ENCODE measurements around the gene AGBL3. TPM values are rescaled to one million over a fixed set of nuclear protein-coding genes. Genes with fewer than 3 reads are reported as not detected.

The AGBL3 gene
- total and polyA plus RNA-seq, 2 of the 8 experiments (the other 6 are each of a cell fraction or from before 2014, with no cell fraction given): 1.1 to 1.9 TPM

GRCh38 chr7:134986363-134987251 lies at the start of gene AGBL3 (continued):
- 0 out of 2 replicates have a peak, but pooled peaks have one; percentile 11 for TF ChIP-seq KDM1A (IDR thresholded peaks at IDR 0.05; ENCODE audit: borderline replicate concordance, low read length)
- TF ChIP-seq TBP (IDR thresholded peaks at IDR 0.05; ENCODE audit: low read depth, low read length): peak; percentile 54; the same call in 1 of the 2 replicates
- TF ChIP-seq EGR1 (IDR thresholded peaks at IDR 0.05; ENCODE audit: borderline replicate concordance, low read depth, low read length): no peak
- peak; percentile 2; the same call in 1 of the 2 replicates for TF ChIP-seq BACH1 (IDR thresholded peaks at IDR 0.05; ENCODE audit: low read length)
- TF ChIP-seq NANOG (IDR thresholded peaks at IDR 0.05; ENCODE audit: insufficient read depth, low read depth, low read length, poor library complexity, severe bottlenecking): no peak
- TF ChIP-seq RNF2 (IDR thresholded peaks at IDR 0.05; ENCODE audit: borderline replicate concordance, low read depth, low read length, missing control alignments, poor library complexity, severe bottlenecking): no peak
- TF ChIP-seq EP300 (IDR thresholded peaks at IDR 0.05; ENCODE audit: borderline replicate concordance in 1 of 2, low read depth in 2 of 2, low read length in 2 of 2): no peak; a peak in 1 of 3 replicates
- TF ChIP-seq PHF8 (conservative IDR thresholded peaks at IDR 0.05; ENCODE audit: low read depth, low read length): peak; percentile 95
- TF ChIP-seq RFX5 (IDR thresholded peaks at IDR 0.05; ENCODE audit: borderline replicate concordance, low read depth, low read length): no peak
- TF ChIP-seq ZNF274 (IDR thresholded peaks at IDR 0.05; ENCODE audit: borderline replicate concordance, extremely low read depth, low read length): no peak
- TF ChIP-seq CREB1 (IDR thresholded peaks at IDR 0.05): peak; percentile 51; the same call in 1 of the 2 replicates
- peak; percentile 86 for TF ChIP-seq POLR2AphosphoS5 (IDR thresholded peaks at IDR 0.05; ENCODE audit: low read depth, low read length)
- TF ChIP-seq, protein P1, sequence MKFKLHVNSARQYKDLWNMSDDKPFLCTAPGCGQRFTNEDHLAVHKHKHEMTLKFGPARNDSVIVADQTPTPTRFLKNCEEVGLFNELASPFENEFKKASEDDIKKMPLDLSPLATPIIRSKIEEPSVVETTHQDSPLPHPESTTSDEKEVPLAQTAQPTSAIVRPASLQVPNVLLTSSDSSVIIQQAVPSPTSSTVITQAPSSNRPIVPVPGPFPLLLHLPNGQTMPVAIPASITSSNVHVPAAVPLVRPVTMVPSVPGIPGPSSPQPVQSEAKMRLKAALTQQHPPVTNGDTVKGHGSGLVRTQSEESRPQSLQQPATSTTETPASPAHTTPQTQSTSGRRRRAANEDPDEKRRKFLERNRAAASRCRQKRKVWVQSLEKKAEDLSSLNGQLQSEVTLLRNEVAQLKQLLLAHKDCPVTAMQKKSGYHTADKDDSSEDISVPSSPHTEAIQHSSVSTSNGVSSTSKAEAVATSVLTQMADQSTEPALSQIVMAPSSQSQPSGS (IDR thresholded peaks at IDR 0.05; ENCODE audit: low read length): no peak
- no peak for TF ChIP-seq SP2 (IDR thresholded peaks at IDR 0.05; ENCODE audit: low read length)
- TF ChIP-seq POU5F1 (IDR thresholded peaks at IDR 0.05; ENCODE audit: low read depth, low read length): no peak
- TF ChIP-seq POLR2A (IDR thresholded peaks at IDR 0.05; ENCODE audit: control extremely low read depth in 1 of 2, low read depth in 2 of 2, low read length in 2 of 2): peak; percentile 21 to 81; a peak in 2 of 3 replicates
- TF ChIP-seq HDAC6 (IDR thresholded peaks at IDR 0.05; ENCODE audit: low read depth, low read length): no peak
- no peak for TF ChIP-seq GABPA (IDR thresholded peaks at IDR 0.05; ENCODE audit: borderline replicate concordance, insufficient read depth, low read length)
- TF ChIP-seq SRF (IDR thresholded peaks at IDR 0.05; ENCODE audit: low read depth, low read length): no peak
- TF ChIP-seq CTBP2 (IDR thresholded peaks at IDR 0.05; ENCODE audit: borderline replicate concordance, insufficient read depth, insufficient read length, low read length): no peak
- TF ChIP-seq TEAD4 (IDR thresholded peaks at IDR 0.05; ENCODE audit: low read depth, low read length): no peak; the same call in 1 of the 2 replicates
- peak; percentile 80 for TF ChIP-seq TAF1 (IDR thresholded peaks at IDR 0.05; ENCODE audit: low read depth, low read length)

All from H1 (cell line).